ENCODE measurements around the gene CHST9. TPM values are rescaled to one million over a fixed set of nuclear protein-coding genes. Genes with fewer than 3 reads are reported as not detected.

CHST9 gene
- total and polyA plus RNA-seq, 2 donors (not counting 3 experiments of a cell fraction or from before 2014, with no cell fraction given) = not detected

- dilution Hi-C loops (cut with MboI; ENCODE audit: extremely low pct_ligation_motif_present, low sequenced_read_pairs) = no loop called here
- Histone ChIP-seq H3K27me3 (ENCODE audit: control insufficient read depth in 2 of 2, insufficient read depth in 2 of 2, low read length in 2 of 2) (no peaks in the 10 kb centered on the region), H3K79me2 (ENCODE audit: control insufficient read depth, insufficient read depth, low read length) (no peaks in the 10 kb centered on the region), H3K4me3 (replicated peaks in 1 of 3; ENCODE audit: insufficient read depth in 1 of 3, low read depth in 1 of 3, low read length in 3 of 3) (no peak overlapping the region), H3K4me2 (ENCODE audit: insufficient read depth, low read length) (no peak overlapping the region), H3K9me3 (replicated peaks; ENCODE audit: control insufficient read depth, insufficient read depth, low read length) (peaks cover 2% of the 10 kb centered on the region), H2AFZ (ENCODE audit: low read depth, low read length) (no peak overlapping the region), H3K36me3 (ENCODE audit: control insufficient read depth in 2 of 2, extremely low read depth in 1 of 2, insufficient read depth in 2 of 2, low read length in 2 of 2) (no peaks in the 10 kb centered on the region), H3K27ac (ENCODE audit: insufficient read depth, low read depth, low read length) (no peak overlapping the region), H4K20me1 (replicated peaks; ENCODE audit: control insufficient read depth, extremely low read depth, insufficient read depth, low read length) (no peaks in the 10 kb centered on the region), H3K9ac (replicated peaks; ENCODE audit: extremely low read depth, insufficient read depth, low read length) (no peak overlapping the region), H3K4me1 (ENCODE audit: control insufficient read depth, extremely low read depth, insufficient read depth, low read length) (no peaks in the 10 kb centered on the region), H3K9me1 (replicated peaks; ENCODE audit: control insufficient read depth, extremely low read depth, insufficient read depth, low read length) (no peaks in the 10 kb centered on the region)
- TF ChIP-seq POLR2A (IDR thresholded peaks at IDR 0.05; ENCODE audit: low read depth, low read length) = no peak
- no peak for TF ChIP-seq POLR2AphosphoS5 (IDR thresholded peaks at IDR 0.05; ENCODE audit: insufficient read depth, low read depth, low read length)
- TF ChIP-seq EZH2 (IDR thresholded peaks at IDR 0.05; ENCODE audit: borderline replicate concordance, low read depth, low read length, severe bottlenecking) = no peak
- no peak for TF ChIP-seq MYC (IDR thresholded peaks at IDR 0.05; ENCODE audit: low read depth, low read length)
- no peak for TF ChIP-seq FOS (IDR thresholded peaks at IDR 0.05; ENCODE audit: borderline replicate concordance, insufficient read depth, low read length)
- TF ChIP-seq GATA2 (IDR thresholded peaks at IDR 0.05; ENCODE audit: insufficient read depth, insufficient read length, low read depth, low read length) = no peak
- no peak for TF ChIP-seq JUN (IDR thresholded peaks at IDR 0.05; ENCODE audit: borderline replicate concordance, insufficient read depth, insufficient read length, low read depth)
- TF ChIP-seq, protein P1, sequence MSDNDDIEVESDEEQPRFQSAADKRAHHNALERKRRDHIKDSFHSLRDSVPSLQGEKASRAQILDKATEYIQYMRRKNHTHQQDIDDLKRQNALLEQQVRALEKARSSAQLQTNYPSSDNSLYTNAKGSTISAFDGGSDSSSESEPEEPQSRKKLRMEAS (IDR thresholded peaks at IDR 0.05; ENCODE audit: insufficient read depth, insufficient read length) = no peak
- TF ChIP-seq, protein P2, sequence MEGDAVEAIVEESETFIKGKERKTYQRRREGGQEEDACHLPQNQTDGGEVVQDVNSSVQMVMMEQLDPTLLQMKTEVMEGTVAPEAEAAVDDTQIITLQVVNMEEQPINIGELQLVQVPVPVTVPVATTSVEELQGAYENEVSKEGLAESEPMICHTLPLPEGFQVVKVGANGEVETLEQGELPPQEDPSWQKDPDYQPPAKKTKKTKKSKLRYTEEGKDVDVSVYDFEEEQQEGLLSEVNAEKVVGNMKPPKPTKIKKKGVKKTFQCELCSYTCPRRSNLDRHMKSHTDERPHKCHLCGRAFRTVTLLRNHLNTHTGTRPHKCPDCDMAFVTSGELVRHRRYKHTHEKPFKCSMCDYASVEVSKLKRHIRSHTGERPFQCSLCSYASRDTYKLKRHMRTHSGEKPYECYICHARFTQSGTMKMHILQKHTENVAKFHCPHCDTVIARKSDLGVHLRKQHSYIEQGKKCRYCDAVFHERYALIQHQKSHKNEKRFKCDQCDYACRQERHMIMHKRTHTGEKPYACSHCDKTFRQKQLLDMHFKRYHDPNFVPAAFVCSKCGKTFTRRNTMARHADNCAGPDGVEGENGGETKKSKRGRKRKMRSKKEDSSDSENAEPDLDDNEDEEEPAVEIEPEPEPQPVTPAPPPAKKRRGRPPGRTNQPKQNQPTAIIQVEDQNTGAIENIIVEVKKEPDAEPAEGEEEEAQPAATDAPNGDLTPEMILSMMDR (IDR thresholded peaks at IDR 0.05; ENCODE audit: extremely low read depth in 1 of 2, insufficient read depth in 1 of 2, low read depth in 1 of 2, low read length in 2 of 2) = no peak
- intact Hi-C loops (cut with micrococcal nuclease) = no loop called here
- FAIRE-seq (no peak), DNase-seq (ENCODE audit: low read depth, low spot score) (no peak)
- BruUV-seq (replicated peaks) = no TSS peak
- CTCF ChIA-PET = no interaction called here
- POLR2A ChIA-PET = no interaction called here
These were observed 310.8 kb downstream of the CHST9 start for GRCh38 chr18:26874283-26874682.

Measured in endothelial cell of umbilical vein (primary cell).